GM12878 (cell line): ENCODE results near the gene HRH3. TPM values are rescaled to one million over a fixed set of nuclear protein-coding genes. Genes with fewer than 3 reads are reported as not detected.

ENCODE experiments used
- ATAC-seq: fragments of 200-7000 bp; cut with Tn5 transposase; 3 replicates; pipeline ENCODE4 v1.9.1; 2020; ENCODE audit warnings: mild to moderate bottlenecking, moderate library complexity
- BruUV-seq: library from RNA; stranded (reverse); fragments of 400-500 nt; replicated peaks from 2 replicates; lab custom pipeline; 2021; lab: Mats Ljungman, UMichigan
- CTCF ChIA-PET: fragments of 300-600 bp; sonication (Branson Sonifier 250); formaldehyde crosslinking; extraction: SDS; loops from one replicate; lab custom pipeline; 2021; ENCODE audit warnings: inconsistent platforms; lab: Yijun Ruan, JAX
- POLR2A ChIA-PET: fragments of 350-600 bp; formaldehyde crosslinking; extraction: SDS; loops from one replicate; lab custom pipeline; 2021; ENCODE audit warnings: inconsistent platforms; lab: Charles Lee
- RAD21 ChIA-PET: fragments of 300-600 bp; sonication (Branson Sonifier 250); formaldehyde crosslinking; loops from one replicate; lab custom pipeline; 2023; ENCODE audit warnings: antibody characterized with exemption; ENCODE audit not compliant: unreplicated experiment; lab: Charles Lee
- SMC1A ChIA-PET: fragments of 300-600 bp; sonication (Branson Sonifier 250); formaldehyde crosslinking; loops from one replicate; lab custom pipeline; 2023; ENCODE audit not compliant: unreplicated experiment, uncharacterized antibody; lab: Charles Lee
- DNase-seq: peaks from one replicate; pipeline ENCODE4 v3.0.0-alpha.2; 2011; ENCODE audit warnings: low read depth, low spot score
- FAIRE-seq: peaks from 3 replicates; lab custom pipeline; 2011; peaks lifted over from hg19 to GRCh38; lab: Jason Lieb, UNC
- H2AFZ ChIP-seq: 2 replicates; pipeline ENCODE4 v1.6.0; 2011; ENCODE audit warnings: low read depth, low read length, control low read depth; ENCODE audit not compliant: control insufficient read depth
- H3K27ac ChIP-seq: 2 replicates; pipeline ENCODE4 v1.5.1; 2011; ENCODE audit warnings: control low read depth; ENCODE audit not compliant: control insufficient read depth, insufficient read depth
- H3K27me3 ChIP-seq, 2 experiments: replicated peaks in 1 of 2; 2 replicates each; pipeline versions ENCODE4 v1.6.0 to v1.6.1; 2011; ENCODE audit warnings: low read length in 1 of 2; ENCODE audit not compliant: control insufficient read depth in 2 of 2, insufficient read depth in 2 of 2
- H3K36me3 ChIP-seq, 2 experiments: 2 replicates each; pipeline ENCODE4 v1.5.1; 2011; ENCODE audit warnings: low read length in 1 of 2; ENCODE audit not compliant: control insufficient read depth in 2 of 2, insufficient read depth in 2 of 2
- H3K4me1 ChIP-seq: 2 replicates; pipeline ENCODE4 v1.6.1; 2011; ENCODE audit warnings: mild to moderate bottlenecking, low read length, moderate library complexity, mixed read lengths; ENCODE audit not compliant: control insufficient read depth, insufficient read depth
- H3K4me2 ChIP-seq: 2 replicates; pipeline ENCODE4 v1.6.0; 2011; ENCODE audit warnings: control low read depth; ENCODE audit not compliant: control insufficient read depth, insufficient read depth
- H3K4me3 ChIP-seq: fragments of 200-600 bp; sonication (generic); 2 replicates; pipeline ENCODE4 v1.5.1; 2016
- H3K79me2 ChIP-seq: 2 replicates; pipeline ENCODE4 v1.6.0; 2011; ENCODE audit warnings: low read length; ENCODE audit not compliant: control insufficient read depth, insufficient read depth
- H3K9ac ChIP-seq: 2 replicates; pipeline ENCODE4 v1.8.0; 2011; ENCODE audit warnings: low read length, control low read depth, mixed read lengths; ENCODE audit not compliant: control insufficient read depth, insufficient read depth
- H3K9me3 ChIP-seq: replicated peaks from 3 replicates; pipeline ENCODE4 v1.5.1; 2011; ENCODE audit warnings: mild to moderate bottlenecking, low read length; ENCODE audit not compliant: control insufficient read depth, insufficient read depth
- H4K20me1 ChIP-seq: 2 replicates; pipeline ENCODE4 v1.6.0; 2011; ENCODE audit not compliant: control insufficient read depth, insufficient read depth
- CBX5 ChIP-seq: sonication (generic); IDR thresholded peaks from 2 replicates; pipeline ENCODE4 v1.6.1; 2016; ENCODE audit warnings: low read depth, moderate library complexity, mild to moderate bottlenecking, inconsistent platforms
- ESRRA ChIP-seq: IDR thresholded peaks from 2 replicates; pipeline ENCODE4 v1.6.1; 2012; ENCODE audit warnings: mild to moderate bottlenecking, low read length, improper control_type of control experiment
- HCFC1 ChIP-seq: fragments of 150-350 bp; IDR thresholded peaks from 2 replicates; pipeline ENCODE4 v1.6.1; 2014; ENCODE audit warnings: low read length
- IKZF2 ChIP-seq, 2 experiments: fragments of 450-650 bp; IDR thresholded peaks; 2 replicates each; pipeline ENCODE4 v1.6.1; 2017; ENCODE audit warnings: mild to moderate bottlenecking in 2 of 2, moderate library complexity in 2 of 2
- IRF4 ChIP-seq: IDR thresholded peaks from 2 replicates; pipeline ENCODE4 v1.6.1; 2011; ENCODE audit warnings: low read depth, low read length
- NFIC ChIP-seq: IDR thresholded peaks from 2 replicates; pipeline ENCODE4 v1.6.1; 2012; ENCODE audit warnings: low read depth, mild to moderate bottlenecking, inconsistent platforms, low read length, moderate library complexity
- RAD21 ChIP-seq: IDR thresholded peaks from 2 replicates; pipeline ENCODE4 v1.6.1; 2011; ENCODE audit warnings: mild to moderate bottlenecking, low read depth, low read length, moderate library complexity; ENCODE audit not compliant: insufficient read depth
- TARDBP ChIP-seq: IDR thresholded peaks from 2 replicates; pipeline ENCODE4 v1.6.1; 2016; ENCODE audit warnings: borderline replicate concordance
- TBL1XR1 ChIP-seq: IDR thresholded peaks from 2 replicates; pipeline ENCODE4 v1.6.1; 2012; ENCODE audit warnings: low read depth, low read length, improper control_type of control experiment
- YBX1 ChIP-seq: fragments of 450-650 bp; IDR thresholded peaks from 2 replicates; pipeline ENCODE4 v1.6.1; 2016; ENCODE audit warnings: antibody characterized with exemption
- ZSCAN29 ChIP-seq: fragments of 450-650 bp; IDR thresholded peaks from 2 replicates; pipeline ENCODE4 v1.6.1; 2017; ENCODE audit warnings: mild to moderate bottlenecking, moderate library complexity
- WGBS: methylation state at CpG from one replicate; pipeline ENCODE4 v1.1.6; 2016; ENCODE audit warnings: low lambda C conversion rate; ENCODE audit not compliant: insufficient replicate concordance, insufficient coverage; ENCODE audit errors: missing lambda C conversion rate; 5-methylcytosine and 5-hydroxymethylcytosine counted together
- in situ Hi-C: fragments of 300-500 bp; cut with MboI; formaldehyde crosslinking; loops from 9 replicates; pipeline ENCODE4 v1.14.3; 2018; ENCODE audit warnings: mixed read lengths
- intact Hi-C: fragments of 100-400 bp; cut with micrococcal nuclease; formaldehyde crosslinking; loops from one replicate; pipeline ENCODE4 v1.14.2; 2022; ENCODE audit not compliant: unreplicated experiment
- polyA plus RNA-seq, 11 experiments: library from polyadenylated mRNA; depleted of rRNA in 4 of 11; unstranded in 6 of 11; stranded (reverse) in 5 of 11; fragments of >200 nt; fragmentation: Nextera tagmentation in 4 of 11; fragmentation: Illumina TruSeq in 1 of 11; extraction: Ambion mirVana in 4 of 11; extraction: Trizol in 1 of 11; gene quantifications; 1 replicate in 1 of 11; 2 replicates in 10 of 11; pipeline versions ENCODE4 v1.2.1 to v1.2.3, GENCODE V29; 2011 to 2016; ENCODE audit warnings: inconsistent platforms in 2 of 11, missing spikeins in 2 of 11, low read depth in 1 of 11
- total RNA-seq, 4 experiments: library from RNA; depleted of rRNA in 3 of 4; stranded (reverse); fragments of >200 nt in 3 of 4; fragmentation: Illumina TruSeq in 1 of 4; extraction: Trizol in 1 of 4; gene quantifications; 2 replicates each; pipeline versions ENCODE4 v1.2.1 to v1.2.3, GENCODE V29; 2013 to 2021
- TF ChIP-seq, protein P1 (sequence below): fragments of 450-650 bp; IDR thresholded peaks from 2 replicates; pipeline ENCODE4 v1.6.1; 2017; ENCODE audit warnings: mild to moderate bottlenecking
- TF ChIP-seq, protein P2 (sequence below): fragments of 450-650 bp; formaldehyde crosslinking; IDR thresholded peaks from 2 replicates; pipeline ENCODE4 v1.4.0; 2020; ENCODE audit warnings: mild to moderate bottlenecking, moderate library complexity
- TF ChIP-seq, protein P3 (sequence below): fragments of 450-650 bp; IDR thresholded peaks from 2 replicates; pipeline ENCODE4 v1.6.1; 2017; ENCODE audit warnings: mild to moderate bottlenecking, moderate library complexity

Gene HRH3
- total and polyA plus RNA-seq, 10 of the 15 experiments (the other 5 are each of a cell fraction or from before 2014, with no cell fraction given) = not detected

DNA sequence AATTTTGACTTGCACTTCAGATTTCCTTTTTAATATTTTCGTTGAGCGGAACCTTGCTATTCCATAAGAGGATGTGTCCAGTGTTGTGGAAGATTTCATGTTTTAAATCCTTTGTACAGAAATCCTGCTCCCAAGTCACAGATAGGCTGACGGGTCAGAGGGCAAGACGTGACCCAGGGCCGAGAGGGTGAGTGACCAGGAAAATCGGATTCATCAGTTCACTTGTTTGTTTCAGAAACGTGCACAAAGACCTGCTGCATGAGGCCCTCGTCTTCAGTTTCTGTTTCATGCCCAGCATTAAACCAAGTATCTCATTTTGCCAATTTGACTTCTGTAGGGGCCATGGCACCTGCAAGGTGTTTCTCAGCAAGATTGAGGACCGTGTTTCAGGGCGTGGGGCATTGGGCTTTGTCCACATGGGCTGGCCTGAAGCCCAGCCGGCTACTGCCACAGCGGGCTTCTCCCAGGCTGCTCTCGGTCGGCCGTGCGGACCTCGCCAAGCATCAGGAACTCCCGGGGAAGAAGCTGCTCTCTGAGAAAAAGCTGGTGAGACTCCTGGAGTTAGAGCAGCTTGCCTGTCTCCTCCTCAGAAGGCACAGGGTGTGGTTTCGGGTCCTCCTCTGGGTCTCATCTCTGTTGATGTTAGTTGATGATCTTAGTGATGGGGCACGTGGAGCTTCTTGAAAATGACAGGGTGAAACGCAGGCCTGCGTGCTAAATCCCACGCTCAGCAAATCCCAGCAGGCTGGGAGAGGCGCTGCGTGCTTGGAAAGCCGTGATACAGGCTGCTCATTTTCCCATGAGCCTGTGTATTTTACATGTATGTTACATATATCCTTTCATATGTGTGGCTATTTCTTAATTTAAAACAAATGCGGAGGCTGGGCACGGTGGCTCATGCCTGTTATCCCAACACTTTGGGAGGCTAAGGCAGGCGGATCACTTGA is 26.7 kb downstream of the HRH3 start (continued):
- TF ChIP-seq IRF4 = no peak
- no peak for TF ChIP-seq YBX1
- TF ChIP-seq RAD21 = no peak
- TF ChIP-seq TBL1XR1 = no peak
- TF ChIP-seq HCFC1 = no peak
- TF ChIP-seq ZSCAN29 = no peak
- TF ChIP-seq NFIC = no peak
- TF ChIP-seq ESRRA = no peak
- TF ChIP-seq IKZF2 (IDR thresholded peaks at IDR 0.05) = no peak

DNA sequence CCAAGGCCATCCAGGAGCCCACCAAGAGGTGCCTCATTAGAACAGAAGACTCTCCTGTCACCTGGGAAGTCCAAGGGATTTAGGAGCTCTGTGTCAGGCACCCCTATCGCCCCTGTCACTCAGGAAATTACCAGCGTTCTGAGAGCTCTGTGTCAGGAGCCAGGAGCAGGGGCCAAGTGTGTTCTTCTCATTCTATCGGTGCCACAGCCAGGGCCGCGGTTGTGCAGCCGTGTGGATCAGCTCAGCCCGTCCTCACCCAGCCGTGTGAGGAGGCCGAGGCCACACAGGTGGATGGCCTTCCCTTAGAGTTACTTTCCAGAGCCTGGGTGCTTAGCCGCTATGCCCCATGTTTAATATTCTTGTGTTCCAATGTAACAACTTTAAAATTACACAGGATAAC is 27.4 kb downstream of the HRH3 start:
- no peak for FAIRE-seq
- intact Hi-C loops = no loop called here
- 93% methylated on average over 10 of the region's 10 CpGs for WGBS
- TF ChIP-seq, protein P1, sequence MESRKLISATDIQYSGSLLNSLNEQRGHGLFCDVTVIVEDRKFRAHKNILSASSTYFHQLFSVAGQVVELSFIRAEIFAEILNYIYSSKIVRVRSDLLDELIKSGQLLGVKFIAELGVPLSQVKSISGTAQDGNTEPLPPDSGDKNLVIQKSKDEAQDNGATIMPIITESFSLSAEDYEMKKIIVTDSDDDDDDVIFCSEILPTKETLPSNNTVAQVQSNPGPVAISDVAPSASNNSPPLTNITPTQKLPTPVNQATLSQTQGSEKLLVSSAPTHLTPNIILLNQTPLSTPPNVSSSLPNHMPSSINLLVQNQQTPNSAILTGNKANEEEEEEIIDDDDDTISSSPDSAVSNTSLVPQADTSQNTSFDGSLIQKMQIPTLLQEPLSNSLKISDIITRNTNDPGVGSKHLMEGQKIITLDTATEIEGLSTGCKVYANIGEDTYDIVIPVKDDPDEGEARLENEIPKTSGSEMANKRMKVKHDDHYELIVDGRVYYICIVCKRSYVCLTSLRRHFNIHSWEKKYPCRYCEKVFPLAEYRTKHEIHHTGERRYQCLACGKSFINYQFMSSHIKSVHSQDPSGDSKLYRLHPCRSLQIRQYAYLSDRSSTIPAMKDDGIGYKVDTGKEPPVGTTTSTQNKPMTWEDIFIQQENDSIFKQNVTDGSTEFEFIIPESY = no peak
- TF ChIP-seq CBX5 (no peak), ZSCAN29 (no peak), TARDBP (no peak)
- TF ChIP-seq, protein P2, sequence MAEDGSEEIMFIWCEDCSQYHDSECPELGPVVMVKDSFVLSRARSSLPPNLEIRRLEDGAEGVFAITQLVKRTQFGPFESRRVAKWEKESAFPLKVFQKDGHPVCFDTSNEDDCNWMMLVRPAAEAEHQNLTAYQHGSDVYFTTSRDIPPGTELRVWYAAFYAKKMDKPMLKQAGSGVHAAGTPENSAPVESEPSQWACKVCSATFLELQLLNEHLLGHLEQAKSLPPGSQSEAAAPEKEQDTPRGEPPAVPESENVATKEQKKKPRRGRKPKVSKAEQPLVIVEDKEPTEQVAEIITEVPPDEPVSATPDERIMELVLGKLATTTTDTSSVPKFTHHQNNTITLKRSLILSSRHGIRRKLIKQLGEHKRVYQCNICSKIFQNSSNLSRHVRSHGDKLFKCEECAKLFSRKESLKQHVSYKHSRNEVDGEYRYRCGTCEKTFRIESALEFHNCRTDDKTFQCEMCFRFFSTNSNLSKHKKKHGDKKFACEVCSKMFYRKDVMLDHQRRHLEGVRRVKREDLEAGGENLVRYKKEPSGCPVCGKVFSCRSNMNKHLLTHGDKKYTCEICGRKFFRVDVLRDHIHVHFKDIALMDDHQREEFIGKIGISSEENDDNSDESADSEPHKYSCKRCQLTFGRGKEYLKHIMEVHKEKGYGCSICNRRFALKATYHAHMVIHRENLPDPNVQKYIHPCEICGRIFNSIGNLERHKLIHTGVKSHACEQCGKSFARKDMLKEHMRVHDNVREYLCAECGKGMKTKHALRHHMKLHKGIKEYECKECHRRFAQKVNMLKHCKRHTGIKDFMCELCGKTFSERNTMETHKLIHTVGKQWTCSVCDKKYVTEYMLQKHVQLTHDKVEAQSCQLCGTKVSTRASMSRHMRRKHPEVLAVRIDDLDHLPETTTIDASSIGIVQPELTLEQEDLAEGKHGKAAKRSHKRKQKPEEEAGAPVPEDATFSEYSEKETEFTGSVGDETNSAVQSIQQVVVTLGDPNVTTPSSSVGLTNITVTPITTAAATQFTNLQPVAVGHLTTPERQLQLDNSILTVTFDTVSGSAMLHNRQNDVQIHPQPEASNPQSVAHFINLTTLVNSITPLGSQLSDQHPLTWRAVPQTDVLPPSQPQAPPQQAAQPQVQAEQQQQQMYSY (CRISPR knock-in tag) = no peak
- TF ChIP-seq, protein P3, sequence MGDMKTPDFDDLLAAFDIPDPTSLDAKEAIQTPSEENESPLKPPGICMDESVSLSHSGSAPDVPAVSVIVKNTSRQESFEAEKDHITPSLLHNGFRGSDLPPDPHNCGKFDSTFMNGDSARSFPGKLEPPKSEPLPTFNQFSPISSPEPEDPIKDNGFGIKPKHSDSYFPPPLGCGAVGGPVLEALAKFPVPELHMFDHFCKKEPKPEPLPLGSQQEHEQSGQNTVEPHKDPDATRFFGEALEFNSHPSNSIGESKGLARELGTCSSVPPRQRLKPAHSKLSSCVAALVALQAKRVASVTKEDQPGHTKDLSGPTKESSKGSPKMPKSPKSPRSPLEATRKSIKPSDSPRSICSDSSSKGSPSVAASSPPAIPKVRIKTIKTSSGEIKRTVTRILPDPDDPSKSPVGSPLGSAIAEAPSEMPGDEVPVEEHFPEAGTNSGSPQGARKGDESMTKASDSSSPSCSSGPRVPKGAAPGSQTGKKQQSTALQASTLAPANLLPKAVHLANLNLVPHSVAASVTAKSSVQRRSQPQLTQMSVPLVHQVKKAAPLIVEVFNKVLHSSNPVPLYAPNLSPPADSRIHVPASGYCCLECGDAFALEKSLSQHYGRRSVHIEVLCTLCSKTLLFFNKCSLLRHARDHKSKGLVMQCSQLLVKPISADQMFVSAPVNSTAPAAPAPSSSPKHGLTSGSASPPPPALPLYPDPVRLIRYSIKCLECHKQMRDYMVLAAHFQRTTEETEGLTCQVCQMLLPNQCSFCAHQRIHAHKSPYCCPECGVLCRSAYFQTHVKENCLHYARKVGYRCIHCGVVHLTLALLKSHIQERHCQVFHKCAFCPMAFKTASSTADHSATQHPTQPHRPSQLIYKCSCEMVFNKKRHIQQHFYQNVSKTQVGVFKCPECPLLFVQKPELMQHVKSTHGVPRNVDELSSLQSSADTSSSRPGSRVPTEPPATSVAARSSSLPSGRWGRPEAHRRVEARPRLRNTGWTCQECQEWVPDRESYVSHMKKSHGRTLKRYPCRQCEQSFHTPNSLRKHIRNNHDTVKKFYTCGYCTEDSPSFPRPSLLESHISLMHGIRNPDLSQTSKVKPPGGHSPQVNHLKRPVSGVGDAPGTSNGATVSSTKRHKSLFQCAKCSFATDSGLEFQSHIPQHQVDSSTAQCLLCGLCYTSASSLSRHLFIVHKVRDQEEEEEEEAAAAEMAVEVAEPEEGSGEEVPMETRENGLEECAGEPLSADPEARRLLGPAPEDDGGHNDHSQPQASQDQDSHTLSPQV = no peak

More for the DNA sequence above, 27.4 kb downstream of the HRH3 start:
- no peak for DNase-seq
- in situ Hi-C loops = no loop called here
- ChIA-PET SMC1A (no interaction called here), RAD21 (no interaction called here), CTCF (no interaction called here), POLR2A (no interaction called here)
- H3K4me1 ChIP-seq = peaks cover 5% of the 10 kb centered on the region; the same call in 1 of the 2 replicates
- H3K9me3 ChIP-seq = no peaks in the 10 kb centered on the region
- no TSS peak for BruUV-seq
- H3K79me2 ChIP-seq = peaks cover 2% of the 10 kb centered on the region
- no peak overlapping the region for H3K9ac ChIP-seq
- no peak overlapping the region for H2AFZ ChIP-seq
- H3K4me3 ChIP-seq = no peak overlapping the region
- ATAC-seq = no peak
- H3K4me2 ChIP-seq = no peak overlapping the region
- peaks cover under 1 to 5% of the 10 kb centered on the region in 2 experiments; a peak in 2 of 4 replicates for H3K36me3 ChIP-seq
- no peaks in the 10 kb centered on the region for H3K27me3 ChIP-seq
- H4K20me1 ChIP-seq = no peaks in the 10 kb centered on the region
- no peak overlapping the region for H3K27ac ChIP-seq
